HG03103 (cell line): ENCODE results near the gene MEX3B.
"Not testable (repeated sequence)": the region's sequence is repeated elsewhere in the genome, so short reads cannot be mapped to it uniquely, and the experiment has no call there.

ENCODE experiments used
- ATAC-seq: cut with Tn5 transposase; IDR thresholded peaks from one replicate; pipeline ENCODE4 v1.9.1; 2021; ENCODE audit warnings: low read depth; ENCODE audit not compliant: unreplicated experiment

Gene MEX3B

GRCh38 chr15:82014989-82015388, 30.8 kb downstream of the MEX3B start:
- no peak for ATAC-seq

GRCh38 chr15:82012908-82013307, 32.9 kb downstream of the MEX3B start:
- ATAC-seq, result no peak

- ATAC-seq, result no peak
Observed at GRCh38 chr15:82005239-82005638, 40.6 kb downstream of the MEX3B start.

GRCh38 chr15:82003916-82004315, 41.9 kb downstream of the MEX3B start:
- no peak for ATAC-seq

- not testable (repeated sequence) for ATAC-seq
Observed at GRCh38 chr15:81995081-81995480, 50.7 kb downstream of the MEX3B start.

DNA sequence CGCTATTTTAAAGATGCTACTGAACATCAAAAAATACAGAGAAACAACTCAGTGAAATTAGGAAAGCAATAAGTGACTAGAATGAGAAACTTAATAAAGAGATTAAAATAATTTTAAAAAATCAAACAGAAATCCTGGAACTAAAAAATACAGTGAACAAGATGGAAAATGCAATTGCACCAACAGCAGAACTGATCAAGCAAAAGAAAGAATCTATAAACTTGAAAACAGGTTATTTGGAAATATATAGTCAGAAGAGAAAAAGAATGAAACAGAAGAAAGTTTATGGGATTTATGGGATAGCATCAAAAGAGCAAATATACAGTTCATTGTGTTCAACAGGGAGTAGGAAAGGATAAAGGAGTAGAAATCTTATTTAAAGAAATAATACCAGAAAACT, 53.3 kb downstream of the MEX3B start:
- ATAC-seq, result no peak
